MCF 10A (cell line): ENCODE data around the gene DDX27. TPM values are rescaled to one million over a fixed set of nuclear protein-coding genes. Genes with fewer than 3 reads are reported as not detected.

Experiments used
- BruUV-seq: library from RNA; stranded (reverse); fragments of 400-500 nt; replicated peaks from 2 replicates; lab custom pipeline; 2021; lab: Mats Ljungman, UMichigan
- CTCF ChIA-PET: fragments of 300-600 bp; sonication (Branson Sonifier 250); formaldehyde crosslinking; extraction: SDS; loops from one replicate; lab custom pipeline; 2021; ENCODE audit warnings: antibody characterized with exemption, inconsistent platforms; lab: Yijun Ruan, JAX
- POLR2A ChIA-PET: fragments of 300-600, 350-650 bp; sonication (Branson Sonifier 250); formaldehyde crosslinking; extraction: SDS; loops from one replicate; lab custom pipeline; 2020; ENCODE audit warnings: antibody characterized with exemption, inconsistent platforms; lab: Yijun Ruan, JAX
- DNase-seq: peaks from one replicate; pipeline ENCODE4 v3.0.0-alpha.2; 2018; ENCODE audit not compliant: unreplicated experiment
- H3K27ac Mint-ChIP-seq: one replicate; pipeline ENCODE4 v1.8.0; 2022; ENCODE audit warnings: mild to moderate bottlenecking, low read depth, mixed read lengths; ENCODE audit not compliant: unreplicated experiment
- H3K27me3 Mint-ChIP-seq: one replicate; pipeline ENCODE4 v1.8.0; 2022; ENCODE audit warnings: mixed read lengths; ENCODE audit not compliant: insufficient read depth, unreplicated experiment
- H3K36me3 Mint-ChIP-seq: one replicate; pipeline ENCODE4 v1.8.0; 2022; ENCODE audit warnings: mild to moderate bottlenecking, moderate library complexity, mixed read lengths; ENCODE audit not compliant: insufficient read depth, unreplicated experiment
- H3K4me1 Mint-ChIP-seq: one replicate; pipeline ENCODE4 v1.8.0; 2022; ENCODE audit warnings: mixed read lengths; ENCODE audit not compliant: insufficient read depth, unreplicated experiment
- H3K4me3 Mint-ChIP-seq: one replicate; pipeline ENCODE4 v1.8.0; 2022; ENCODE audit warnings: mild to moderate bottlenecking, moderate library complexity, mixed read lengths; ENCODE audit not compliant: unreplicated experiment
- H3K9me3 Mint-ChIP-seq: one replicate; pipeline ENCODE4 v1.8.0; 2022; ENCODE audit warnings: mixed read lengths; ENCODE audit not compliant: unreplicated experiment
- CTCF ChIP-seq: fragments of 200-600 bp; IDR thresholded peaks from one replicate; pipeline ENCODE4 v1.8.0; 2022; ENCODE audit warnings: antibody characterized with exemption, mild to moderate bottlenecking; ENCODE audit not compliant: unreplicated experiment
- intact Hi-C: fragments of 100-400 bp; cut with micrococcal nuclease; formaldehyde crosslinking; loops from 2 replicates; pipeline ENCODE4 v1.14.1; 2022
- total RNA-seq: library from RNA; stranded (reverse); gene quantifications from 2 replicates; pipeline ENCODE4 v1.2.3, GENCODE V29; 2022

Gene DDX27
- total RNA-seq, 1 experiment from 2014 or later = 56.4 TPM

- CTCF ChIA-PET = no interaction called here
- intact Hi-C loops = no loop called here
- H3K36me3 Mint-ChIP-seq = peaks cover 100% of the 10 kb centered on the region
Observed at GRCh38 chr20:49256261-49256660, 37.0 kb downstream of the DDX27 start.

GRCh38 chr20:49259284-49259683 lies 40.1 kb downstream of the DDX27 start:
- H3K27ac Mint-ChIP-seq = no peak overlapping the region
- POLR2A ChIA-PET = interaction anchor here (1.0 to 1.1 kb wide), 2 partner anchors 9 to 19 kb away, joined by 4 read pairs; partner anchors contain the start of gene ZNFX1

More at GRCh38 chr20:49256261-49256660, 37.0 kb downstream of the DDX27 start:
- Mint-ChIP-seq H3K4me1 (no peaks in the 10 kb centered on the region), H3K4me3 (no peak overlapping the region), H3K9me3 (no peaks in the 10 kb centered on the region), H3K27ac (no peak overlapping the region), H3K27me3 (no peaks in the 10 kb centered on the region)
- POLR2A ChIA-PET = interaction anchor here (4.4 kb wide), 1 partner anchor 12 kb away, joined by 33 read pairs; no protein-coding TSS in a partner anchor
- TF ChIP-seq CTCF = no peak
- BruUV-seq = no TSS peak
- DNase-seq = no peak

GRCh38 chr20:49259799-49260198 lies 40.6 kb downstream of the DDX27 start:
- CTCF ChIA-PET = interaction anchor here (0.6 to 1.8 kb wide), 4 partner anchors 8 to 126 kb away, joined by 3 to 4 read pairs (median 4); no protein-coding TSS in a partner anchor
- Mint-ChIP-seq H3K4me1 (no peaks in the 10 kb centered on the region), H3K27ac (no peak overlapping the region), H3K9me3 (no peaks in the 10 kb centered on the region), H3K36me3 (peaks cover 100% of the 10 kb centered on the region), H3K27me3 (no peaks in the 10 kb centered on the region), H3K4me3 (no peak overlapping the region)
- no peak for DNase-seq
- POLR2A ChIA-PET = interaction anchor here (1.1 kb wide), 1 partner anchor 18 kb away, joined by 4 read pairs; the partner anchor contains the start of gene ZNFX1
- TF ChIP-seq CTCF = no peak
- intact Hi-C loops = no loop called here
- BruUV-seq = no TSS peak

More at GRCh38 chr20:49259284-49259683, 40.1 kb downstream of the DDX27 start:
- TF ChIP-seq CTCF = no peak
- CTCF ChIA-PET = interaction anchor here (0.7 to 1.8 kb wide), 3 partner anchors 8 to 16 kb away, joined by 3 to 4 read pairs (median 3); no protein-coding TSS in a partner anchor
- intact Hi-C loops = no loop called here
- H3K36me3 Mint-ChIP-seq = peaks cover 100% of the 10 kb centered on the region
- no peaks in the 10 kb centered on the region for H3K27me3 Mint-ChIP-seq
- H3K4me1 Mint-ChIP-seq = no peaks in the 10 kb centered on the region
- DNase-seq = no peak
- no TSS peak for BruUV-seq
- no peaks in the 10 kb centered on the region for H3K9me3 Mint-ChIP-seq
- H3K4me3 Mint-ChIP-seq = no peak overlapping the region

- H3K36me3 Mint-ChIP-seq = peaks cover 100% of the 10 kb centered on the region
- TF ChIP-seq CTCF = no peak
Observed at GRCh38 chr20:49260218-49260617, 41.0 kb downstream of the DDX27 start.

More at GRCh38 chr20:49260218-49260617, 41.0 kb downstream of the DDX27 start:
- POLR2A ChIA-PET = interaction anchor here (1.1 kb wide), 1 partner anchor 18 kb away, joined by 4 read pairs; the partner anchor contains the start of gene ZNFX1
- no peaks in the 10 kb centered on the region for H3K9me3 Mint-ChIP-seq
- CTCF ChIA-PET = interaction anchor here (0.6 to 1.8 kb wide), 4 partner anchors 9 to 127 kb away, joined by 3 to 4 read pairs (median 4); no protein-coding TSS in a partner anchor
- intact Hi-C loops = no loop called here
- H3K4me1 Mint-ChIP-seq = no peaks in the 10 kb centered on the region
- DNase-seq = no peak
- H3K4me3 Mint-ChIP-seq = no peak overlapping the region
- H3K27ac Mint-ChIP-seq = no peak overlapping the region
- H3K27me3 Mint-ChIP-seq = no peaks in the 10 kb centered on the region
- no TSS peak for BruUV-seq
